SHP77 (cell line): ENCODE results near the gene SPATA32.
"Not testable (repeated sequence)": the region's sequence is repeated elsewhere in the genome, so short reads cannot be mapped to it uniquely, and the experiment has no call there.

Experiments
- DNase-seq, 2 experiments: peaks; one replicate each; lab custom pipeline; 2025; lab: John Stamatoyannopoulos, UW

Gene SPATA32

DNA sequence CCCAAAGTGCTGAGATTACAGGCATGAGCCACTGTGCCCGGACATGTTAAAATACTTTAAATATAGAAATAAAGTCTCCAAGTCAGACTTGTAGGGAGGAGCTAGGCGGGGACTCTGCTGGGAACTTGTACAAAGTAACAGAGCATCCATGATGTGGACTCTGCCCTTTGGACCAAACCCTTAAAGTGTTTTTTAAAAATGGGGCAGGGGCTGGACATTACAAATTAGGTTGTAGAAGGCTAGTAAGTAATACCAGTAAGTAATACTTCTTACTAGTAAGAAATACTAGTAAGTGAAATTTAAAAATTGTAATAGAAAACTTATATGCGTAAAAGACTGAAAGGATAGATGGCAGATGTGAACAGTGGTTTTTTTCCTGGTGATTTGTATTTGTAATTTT lies 9.7 kb upstream of the SPATA32 start:
- no peak for DNase-seq

DNA sequence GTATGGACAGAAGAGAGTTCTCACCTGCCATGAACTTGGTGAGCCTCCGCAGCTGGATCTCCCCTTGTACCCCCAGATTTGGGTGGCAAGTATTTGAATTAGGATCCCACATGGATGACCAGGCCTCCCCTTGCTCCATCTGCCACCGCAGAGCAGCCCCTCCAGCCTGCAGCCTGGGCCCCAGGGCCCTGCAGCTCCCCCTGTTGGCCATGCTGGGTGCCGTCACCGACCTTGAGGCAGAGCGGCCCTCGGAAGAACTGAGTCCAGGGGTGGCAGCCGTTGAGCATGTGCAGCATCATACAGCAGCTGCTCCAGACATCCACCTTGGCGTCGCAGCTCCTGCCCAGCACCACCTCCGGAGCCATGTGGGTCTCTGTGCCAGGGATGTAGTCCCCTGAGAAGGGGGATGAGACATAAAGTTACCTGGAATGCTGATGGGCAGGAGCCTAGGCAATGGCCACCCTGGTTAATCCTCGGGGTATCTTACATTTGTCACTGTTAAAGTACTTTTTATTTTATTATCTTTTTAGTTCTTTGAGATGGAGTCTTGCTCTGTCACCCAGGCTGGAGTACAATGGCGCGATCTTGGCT lies 9.0 kb upstream of the SPATA32 start:
- DNase-seq = peak in 1 of 2 experiments; percentile 24

DNA sequence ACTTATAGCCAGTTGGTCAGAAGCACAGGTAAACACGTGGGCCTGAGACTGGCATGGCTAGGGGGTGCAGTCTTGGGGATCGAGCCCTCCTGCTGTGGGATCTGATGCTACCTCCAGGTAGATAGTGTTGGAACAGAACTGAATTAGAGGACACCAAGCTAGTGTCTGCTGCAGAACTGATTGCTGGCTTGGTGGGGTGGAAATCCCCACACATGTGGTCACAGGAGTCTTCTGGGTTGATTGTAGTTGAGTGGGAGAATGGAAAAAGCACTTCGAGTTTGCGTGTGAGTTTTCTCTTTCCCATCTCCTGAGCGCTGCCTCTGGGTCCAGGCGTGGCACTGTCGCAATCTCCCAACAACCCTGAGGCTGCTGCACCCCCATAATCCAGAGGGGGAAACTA lies 8.0 kb upstream of the SPATA32 start:
- no peak for DNase-seq

DNA sequence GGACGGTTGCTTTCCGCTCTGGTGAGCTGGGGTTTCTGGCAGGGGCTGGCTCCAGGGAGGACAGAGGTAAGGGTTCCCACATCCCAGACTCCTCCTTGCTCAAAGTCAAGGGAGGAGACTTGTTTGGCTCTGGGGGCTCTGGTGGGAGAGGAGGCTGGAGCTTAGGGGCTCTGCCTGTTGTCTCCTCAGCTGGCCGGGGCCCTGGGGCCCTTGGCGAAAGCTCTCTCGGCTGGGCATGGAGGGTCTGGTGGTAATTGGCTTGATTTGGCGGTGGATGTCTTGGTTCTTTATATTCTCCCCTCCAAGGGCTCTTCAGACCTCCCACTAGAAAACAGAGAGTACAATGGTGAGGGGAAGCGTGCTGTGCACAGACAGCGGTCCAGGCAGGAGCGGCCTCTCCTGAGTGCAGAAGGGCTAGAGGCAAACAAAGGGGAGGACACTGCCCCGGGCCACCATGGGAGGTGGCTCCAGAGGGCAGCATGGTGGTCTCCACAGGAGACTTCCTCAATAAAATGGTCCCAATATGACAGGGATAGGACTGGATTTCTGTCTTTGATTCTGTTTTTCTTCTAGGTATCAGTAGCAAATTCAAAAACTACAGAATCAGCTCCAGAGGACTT lies 5.7 kb upstream of the SPATA32 start:
- DNase-seq = no peak

DNA sequence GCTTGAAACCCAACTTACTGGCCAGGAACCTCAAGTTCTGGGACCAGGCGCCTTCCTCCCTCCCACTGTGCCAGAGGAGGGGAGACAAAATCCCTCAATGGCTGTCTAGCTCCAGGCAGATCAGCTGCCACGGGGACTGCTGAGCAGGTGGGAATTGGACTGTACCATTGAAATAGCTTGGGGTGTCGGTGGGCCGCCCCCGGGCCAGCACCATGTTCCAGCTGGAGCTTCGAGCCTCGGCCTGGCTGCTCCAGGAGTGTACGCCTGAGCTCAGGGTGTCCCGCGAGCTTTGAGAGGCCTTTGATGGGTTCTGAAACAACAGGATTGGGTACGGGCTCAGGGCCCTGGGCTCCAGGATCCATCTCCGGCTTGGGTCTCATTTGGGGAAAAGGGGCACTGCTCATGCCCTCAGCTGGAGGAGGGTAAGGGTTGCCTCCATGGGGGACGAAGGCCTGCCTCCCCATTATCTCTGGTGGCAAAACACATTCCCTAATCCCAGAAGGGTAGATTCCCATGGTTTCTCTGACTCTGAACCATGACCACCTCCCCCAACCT lies 4.6 kb upstream of the SPATA32 start:
- no peak for DNase-seq

DNA sequence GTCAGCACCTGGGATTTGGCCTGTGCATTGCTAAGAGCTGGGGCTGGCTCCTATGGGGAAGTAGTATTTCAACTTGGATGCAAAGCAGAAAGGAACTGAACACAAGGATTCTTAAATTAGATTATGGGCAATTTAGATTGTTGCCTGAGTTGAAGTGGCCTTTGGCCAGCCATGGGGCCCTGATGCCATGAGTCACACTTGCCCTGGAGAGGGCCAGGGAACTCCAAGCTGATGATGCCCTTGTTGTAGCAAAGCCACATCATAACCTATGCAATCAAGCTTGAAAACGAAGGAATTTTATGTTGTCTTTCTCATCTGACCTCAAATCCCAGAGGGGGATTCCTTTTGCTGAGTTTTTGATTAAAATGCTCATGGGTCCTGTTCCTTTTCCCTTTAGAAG lies 3.9 kb upstream of the SPATA32 start:
- no peak for DNase-seq

DNA sequence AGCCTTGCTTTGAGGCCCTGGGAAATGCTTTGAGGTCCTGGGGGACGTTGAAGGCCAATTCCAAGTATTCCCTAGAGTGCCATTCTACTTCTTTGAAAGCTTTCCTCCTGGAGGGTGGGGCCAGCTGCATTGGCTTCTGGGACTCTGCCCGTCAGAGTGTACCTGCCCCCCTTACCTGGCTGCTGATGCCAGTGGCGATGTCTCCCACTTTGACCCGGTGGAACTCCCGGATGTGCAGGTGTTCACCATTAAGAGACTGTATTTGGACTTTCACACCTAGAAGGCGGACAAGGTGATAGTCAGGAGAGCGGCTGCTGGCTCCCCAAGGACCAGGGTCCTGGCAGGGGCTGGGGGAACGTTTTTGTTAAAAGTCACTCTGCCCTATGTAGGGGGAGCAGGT lies 3.1 kb upstream of the SPATA32 start:
- no peak for DNase-seq

DNA sequence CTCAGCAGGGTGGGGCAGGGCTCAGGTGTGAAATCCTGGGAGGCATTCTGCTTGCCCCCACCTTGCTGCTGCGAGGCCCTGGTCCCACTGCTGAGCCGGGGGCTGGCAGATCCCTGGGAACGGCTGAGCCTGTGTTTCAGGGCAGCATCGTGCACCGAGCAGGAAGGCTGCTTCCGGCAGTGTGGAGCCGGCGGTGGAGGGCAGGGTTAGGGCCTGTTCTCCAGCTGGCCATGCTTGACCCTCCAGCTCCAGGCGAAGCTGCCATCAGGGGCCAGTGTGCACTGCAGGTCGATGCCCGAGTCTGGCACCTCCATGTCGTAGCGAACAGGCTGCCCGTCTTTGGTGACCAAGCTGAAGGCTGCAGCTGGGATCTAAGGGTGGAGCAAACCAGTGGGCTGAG lies 2.5 kb upstream of the SPATA32 start:
- DNase-seq = no peak

DNA sequence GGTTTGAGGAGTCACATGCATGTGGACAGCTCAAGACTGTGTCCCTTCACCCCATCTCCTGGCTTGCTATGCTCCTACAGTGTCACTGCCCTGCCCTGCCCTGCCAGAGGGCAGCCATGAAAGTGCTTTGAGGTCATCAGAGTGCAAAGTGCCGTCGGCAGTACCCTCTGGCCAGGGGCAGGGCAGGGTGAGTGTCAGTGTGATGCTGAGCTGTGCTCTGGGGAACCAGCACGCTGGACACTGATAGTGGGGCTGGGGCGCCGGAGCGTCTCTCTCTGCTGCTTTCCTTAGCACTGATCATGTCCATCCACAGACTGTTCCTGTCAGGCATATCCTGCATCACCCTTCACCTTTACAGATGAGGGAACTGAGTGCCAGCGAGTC lies 1.6 kb upstream of the SPATA32 start:
- DNase-seq = no peak

DNA sequence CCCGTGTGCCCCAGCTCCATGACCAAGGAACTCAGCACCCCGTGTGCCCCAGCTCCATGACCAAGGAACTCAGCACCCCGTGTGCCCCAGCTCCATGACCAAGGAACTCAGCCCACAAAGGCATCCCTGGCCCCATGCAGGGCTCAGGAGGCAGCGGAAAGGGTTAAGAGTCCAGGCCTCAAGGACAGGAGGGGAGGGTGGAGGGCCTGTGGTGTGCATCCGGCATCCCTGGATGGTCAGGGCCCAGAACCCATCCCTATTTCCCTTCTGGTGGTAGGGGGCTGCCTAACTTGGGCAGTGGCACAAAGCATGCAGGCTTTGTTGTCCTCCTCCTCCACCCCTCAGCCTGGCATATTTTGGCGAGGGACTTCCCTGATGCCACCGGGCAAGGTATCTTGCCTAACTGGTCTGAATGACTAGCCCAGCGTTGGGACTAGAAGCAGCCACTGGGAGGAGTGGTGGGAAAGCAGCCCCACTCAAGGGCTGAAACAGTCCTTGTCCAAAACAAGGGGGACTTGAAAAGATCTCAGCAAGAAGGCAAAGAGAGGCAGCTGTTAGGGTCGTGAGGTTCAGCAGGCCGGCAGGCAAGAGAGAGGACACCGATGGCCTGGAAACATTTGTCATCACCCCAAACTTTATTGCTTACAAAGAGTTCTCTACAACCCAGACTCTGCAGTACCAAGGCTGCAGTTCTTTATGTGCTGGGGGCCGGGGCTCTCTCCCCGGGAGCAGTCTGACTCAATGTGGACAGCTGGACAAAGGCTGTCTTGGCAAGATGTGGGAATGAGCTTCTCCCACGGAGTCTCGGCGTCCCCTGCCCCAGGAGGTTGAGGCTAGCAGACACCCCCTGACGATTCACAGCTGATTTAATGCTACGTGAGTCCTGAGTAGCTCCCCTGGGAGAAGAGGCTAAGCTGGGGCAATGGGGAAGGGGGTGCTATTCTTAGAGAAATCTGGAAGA lies 902 bp upstream of the SPATA32 start:
- no peak for DNase-seq

DNA sequence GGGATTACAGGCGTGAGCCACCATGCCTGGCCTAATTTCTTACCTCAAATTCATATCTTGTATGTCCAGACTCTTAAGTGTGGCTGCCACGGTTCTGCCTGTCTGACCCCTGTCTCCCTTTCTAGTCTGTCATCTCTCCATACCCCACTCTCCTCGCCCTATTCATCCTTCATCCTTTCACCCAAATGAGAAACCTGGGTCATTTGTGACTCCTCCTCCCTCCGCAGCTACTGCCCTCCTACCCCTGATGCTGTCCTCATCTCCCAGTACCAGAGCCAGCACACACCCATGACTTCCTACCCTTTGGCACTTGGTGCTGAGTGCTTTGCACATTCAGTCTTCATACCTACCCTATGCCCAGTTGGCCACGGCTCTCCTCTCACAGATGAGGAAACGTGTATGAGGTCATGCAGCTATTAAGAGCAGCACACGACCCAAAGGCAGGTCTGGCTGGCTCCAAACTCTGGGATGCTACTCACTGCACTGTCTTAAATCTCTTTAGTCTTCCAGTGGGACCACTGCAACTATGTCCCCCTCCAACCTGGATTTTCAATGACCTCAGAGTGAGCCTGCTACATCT lies 1.6 kb downstream of the SPATA32 start:
- no peak for DNase-seq

DNA sequence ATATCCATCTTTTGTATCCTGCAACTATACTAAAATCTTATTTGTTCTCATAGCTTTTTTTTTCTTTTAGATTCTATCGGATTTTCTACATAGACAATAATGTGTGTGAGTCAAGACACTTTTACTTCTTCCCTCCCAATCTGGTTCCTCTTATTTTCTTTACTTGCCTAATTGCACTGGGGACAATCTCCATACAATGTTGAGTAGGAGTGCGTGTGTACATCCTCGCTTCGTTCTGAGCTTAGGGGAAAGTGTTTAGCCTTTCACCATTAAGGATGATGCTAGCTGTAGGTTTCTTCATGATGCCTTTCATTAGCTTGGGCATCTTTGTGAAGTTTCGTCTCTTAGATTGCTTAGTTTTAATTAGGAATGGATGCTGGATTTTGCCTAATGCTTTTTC lies 2.9 kb downstream of the SPATA32 start:
- no peak for DNase-seq

DNA sequence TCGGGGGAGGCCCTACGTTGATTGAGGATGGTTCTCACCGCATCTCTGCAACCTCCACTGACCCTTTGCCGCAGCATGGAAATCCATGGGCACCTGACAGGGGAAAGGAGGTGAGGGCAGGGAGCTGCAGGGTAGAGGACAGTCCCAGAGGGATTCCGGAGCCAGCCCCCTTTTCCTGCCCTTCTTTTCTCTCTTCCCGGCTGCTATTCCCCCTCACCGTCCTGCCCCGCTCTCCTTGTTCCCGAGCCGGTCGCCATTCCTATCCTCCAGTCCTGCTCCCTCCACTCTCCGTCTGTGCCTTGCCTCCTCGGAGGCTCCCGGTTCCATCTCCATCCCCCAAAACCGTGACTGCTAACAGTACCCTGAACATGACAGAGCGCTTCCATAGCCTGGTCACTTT lies 4.8 kb downstream of the SPATA32 start:
- no peak for DNase-seq

DNA sequence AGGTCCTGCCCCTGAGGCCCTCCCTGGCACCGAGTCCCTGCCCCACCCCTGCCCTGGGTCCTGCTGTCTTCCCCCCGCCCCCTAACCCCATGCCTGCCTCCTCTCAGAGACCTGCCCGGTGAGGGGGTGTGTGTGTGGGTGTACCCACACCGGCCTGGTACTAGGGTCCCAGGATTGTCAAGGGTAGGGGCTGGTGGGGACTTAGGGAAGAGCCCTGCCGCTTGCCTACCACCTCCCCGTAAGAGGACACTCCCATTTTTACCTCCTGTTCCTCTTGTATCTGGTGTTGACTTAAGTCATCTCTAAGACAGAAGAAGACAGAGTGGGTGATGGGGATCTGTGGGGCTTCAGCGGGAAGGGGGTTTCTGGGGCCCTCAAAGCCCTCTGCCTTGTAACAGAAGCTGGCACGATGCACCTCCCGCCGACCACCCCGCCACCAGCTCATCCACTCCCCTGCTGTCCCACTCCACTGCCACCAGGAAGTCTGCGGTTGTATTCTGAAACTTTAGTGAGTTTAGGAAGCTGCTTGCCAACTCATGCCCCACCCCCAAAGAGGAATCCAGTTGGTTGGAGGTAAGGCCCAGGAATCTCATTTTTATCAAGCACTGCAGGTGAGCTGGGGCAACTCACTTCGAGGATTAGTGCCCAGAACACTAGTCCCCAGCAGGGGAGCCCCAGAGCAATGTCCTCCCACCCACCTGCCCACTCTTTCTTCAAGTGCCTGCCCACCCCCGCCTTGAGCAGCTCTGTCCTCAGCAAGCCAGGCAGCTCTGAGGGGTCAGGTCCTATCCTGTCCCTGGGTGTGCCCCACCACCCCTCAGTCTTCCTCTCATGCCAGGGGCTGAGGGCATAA lies 5.6 kb downstream of the SPATA32 start:
- DNase-seq = no peak

DNA sequence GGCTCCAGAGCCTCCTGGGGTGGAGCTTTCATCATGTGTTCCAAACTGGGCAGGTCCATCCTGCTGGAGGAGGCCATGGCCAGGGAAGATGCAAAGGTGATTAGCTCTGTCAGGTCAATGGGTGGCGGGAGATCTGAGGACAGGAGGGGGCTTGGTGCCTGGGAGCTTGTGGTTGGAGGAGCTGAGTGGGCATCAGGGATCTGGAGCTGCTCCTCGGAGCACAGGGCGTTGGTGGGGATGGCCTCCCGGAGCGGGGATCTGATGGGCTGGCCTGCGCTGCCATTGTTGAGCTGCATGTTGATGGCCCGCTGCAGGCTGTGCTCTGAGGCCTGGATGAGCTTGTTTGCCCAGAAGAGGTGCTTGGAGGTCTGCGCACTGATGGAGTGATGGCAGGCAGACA lies 6.5 kb downstream of the SPATA32 start:
- no peak for DNase-seq

DNA sequence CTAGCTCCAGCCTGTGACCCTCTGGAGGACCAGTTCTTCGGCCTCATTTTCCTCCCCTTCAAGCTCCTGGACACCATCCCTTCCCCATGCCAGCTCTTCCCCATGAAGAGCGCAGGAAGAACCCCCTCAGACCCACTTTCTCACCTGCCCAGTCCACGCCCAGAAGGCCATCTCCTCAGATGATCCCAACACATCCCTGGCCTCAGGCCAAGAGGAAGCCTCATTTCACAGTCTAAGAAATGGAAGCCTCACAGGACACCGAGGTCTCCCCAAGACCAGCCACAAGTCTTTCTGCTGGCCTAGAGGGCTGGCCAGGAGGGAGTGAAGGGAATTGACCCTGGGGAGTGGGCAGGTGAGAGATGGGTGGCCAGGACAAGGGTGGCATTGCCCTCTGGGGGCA lies 8.0 kb downstream of the SPATA32 start:
- no peak for DNase-seq

DNA sequence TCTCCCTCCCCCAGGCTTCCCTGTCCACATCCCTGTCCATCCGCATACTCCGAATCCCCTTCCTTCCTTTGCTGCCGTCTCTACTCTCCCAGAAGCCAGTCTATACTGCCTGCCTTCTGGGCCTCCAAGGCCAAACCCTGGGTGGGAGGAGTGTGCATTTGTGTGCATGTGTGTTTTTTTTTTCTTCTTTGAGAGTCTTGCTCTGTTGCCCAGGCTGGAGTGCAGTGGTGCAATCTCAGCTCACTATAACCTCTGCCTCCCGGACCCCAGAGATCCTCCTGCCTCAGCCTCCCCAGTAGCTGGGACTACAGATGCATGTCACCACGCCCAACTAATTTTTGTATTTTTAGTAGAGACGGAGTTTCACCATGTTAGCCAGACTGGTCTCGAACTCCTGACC lies 8.7 kb downstream of the SPATA32 start:
- not testable (repeated sequence) for DNase-seq

DNA sequence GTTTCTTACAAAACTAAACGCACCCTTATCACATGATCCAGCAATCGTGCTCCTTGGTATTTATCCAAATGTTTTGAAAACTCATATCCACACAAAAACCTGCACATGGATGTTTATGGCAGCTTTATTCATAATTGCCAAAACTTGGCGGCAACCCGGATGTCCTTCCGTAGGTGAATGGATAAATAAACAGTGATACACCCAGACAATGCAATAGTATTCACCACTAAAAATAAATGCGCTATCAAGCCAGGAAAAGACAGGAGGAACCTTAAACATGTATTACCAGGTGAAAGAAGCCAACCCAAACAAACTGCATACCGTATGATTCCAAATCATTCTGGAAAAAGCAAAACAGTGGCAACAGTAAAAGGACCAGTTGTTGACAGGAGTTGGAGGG lies 10.0 kb downstream of the SPATA32 start:
- DNase-seq = no peak

DNA sequence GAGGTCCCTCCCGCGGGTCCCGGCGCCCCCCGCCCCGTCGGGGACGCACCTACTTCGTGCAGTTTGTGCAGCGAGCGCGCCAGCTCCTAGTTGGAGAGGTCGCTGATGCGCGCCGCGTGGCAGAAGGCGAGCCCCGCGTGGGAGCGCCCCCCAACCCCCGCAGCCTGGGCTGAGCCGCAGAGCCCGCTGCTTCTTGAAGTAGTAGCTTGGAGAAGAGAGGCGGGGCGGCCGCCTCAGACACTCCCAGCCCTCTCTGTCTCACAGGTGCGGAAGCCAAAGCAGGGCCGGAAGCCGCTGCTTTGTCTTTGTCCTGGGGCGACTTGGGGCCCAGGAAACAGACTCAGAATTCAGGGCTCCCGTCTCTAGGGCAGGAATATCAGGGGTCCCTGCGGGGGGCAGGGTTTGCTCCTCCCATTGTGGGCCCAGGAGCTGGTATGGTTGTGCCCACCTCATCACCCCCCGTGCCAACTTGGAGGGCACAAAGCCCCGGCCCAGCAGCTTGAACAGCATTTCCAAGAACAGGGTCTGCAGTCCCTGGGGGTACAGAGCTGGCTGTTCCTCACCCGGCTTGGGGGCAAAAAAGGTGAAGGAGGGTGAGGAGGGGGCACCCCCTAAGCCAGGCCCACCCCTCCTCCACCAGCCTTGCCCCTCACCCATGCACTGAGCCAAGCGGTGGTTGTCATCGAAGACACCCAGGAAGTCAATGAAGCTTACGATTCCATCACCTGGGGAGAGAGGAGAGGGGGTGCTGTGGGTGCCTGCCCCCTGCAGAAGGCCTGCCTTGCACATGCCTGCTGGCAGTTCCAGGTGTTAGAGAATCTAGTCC lies 13.5 kb downstream of the SPATA32 start:
- DNase-seq = no peak

DNA sequence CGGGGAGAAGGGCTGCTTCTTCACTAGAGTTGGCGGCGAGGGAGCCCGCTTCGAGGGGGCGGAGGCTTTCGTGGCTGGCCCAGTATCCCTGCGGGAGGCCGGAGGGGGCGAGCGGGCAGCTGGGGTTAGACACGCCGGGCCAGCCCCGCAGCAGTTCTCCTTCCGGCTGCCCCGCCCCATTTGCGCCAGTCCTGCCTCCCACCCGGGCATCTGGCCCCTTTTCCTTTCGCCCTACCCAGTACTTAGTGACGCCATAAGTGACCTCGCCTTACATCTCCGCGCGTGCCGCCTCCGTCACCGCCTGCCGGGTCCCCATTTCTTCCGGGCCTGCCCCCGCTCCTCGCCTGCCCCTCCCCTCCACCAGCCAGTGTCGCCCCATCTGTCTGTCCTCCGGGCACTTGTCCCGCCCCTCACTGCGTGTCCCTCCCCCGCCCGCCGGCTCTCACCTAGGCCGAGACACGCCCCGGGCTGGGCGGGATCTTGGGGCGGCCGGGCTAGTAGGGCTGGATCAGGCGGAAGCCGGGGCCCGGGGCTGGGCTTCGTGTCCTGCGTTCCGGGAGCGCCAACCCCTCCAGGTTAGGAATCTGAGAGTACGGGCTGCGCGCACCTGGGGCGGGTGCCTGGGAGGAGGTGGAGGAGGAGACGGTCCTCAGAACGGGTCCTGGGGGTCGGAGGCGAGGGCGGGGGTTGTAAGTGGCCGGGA lies 14.3 kb downstream of the SPATA32 start:
- peak; percentile 97 to 99 for DNase-seq
